ENCODE results near the gene TTC34. TPM values are rescaled to one million over a fixed set of nuclear protein-coding genes. Genes with fewer than 3 reads are reported as not detected.

TTC34 gene
- total and polyA plus RNA-seq, 2 donors (not counting 1 experiment from before 2014, with no cell fraction given), result 0.05 to 0.17 TPM

GRCh38 chr1:2609319-2610035, 192.0 kb downstream of the TTC34 start:
- no peak overlapping the region for H3K9ac ChIP-seq (ENCODE audit: insufficient read depth, low read length)
- H3K9me3 ChIP-seq (ENCODE audit: control insufficient read depth, insufficient read depth, low read depth, low read length), result no peaks in the 10 kb centered on the region
- no peaks in the 10 kb centered on the region for H3K36me3 ChIP-seq (ENCODE audit: control insufficient read depth, insufficient read depth, low read length)
- H3K27me3 ChIP-seq (ENCODE audit: control insufficient read depth, insufficient read depth, low read length), result no peaks in the 10 kb centered on the region
- H3K4me1 ChIP-seq (ENCODE audit: control insufficient read depth, extremely low read depth, insufficient read depth, low read length), result no peaks in the 10 kb centered on the region
- H3K4me2 ChIP-seq (ENCODE audit: extremely low read depth, insufficient read depth, low read length), result no peak overlapping the region
- no peaks in the 10 kb centered on the region for H3K79me2 ChIP-seq (ENCODE audit: control insufficient read depth, insufficient read depth, low read length)
- no peak overlapping the region for H2AFZ ChIP-seq (ENCODE audit: low read length)
- H4K20me1 ChIP-seq (ENCODE audit: control insufficient read depth, extremely low read depth, insufficient read depth, low read length), result no peaks in the 10 kb centered on the region
- H3K4me3 ChIP-seq (replicated peaks in 1 of 4; ENCODE audit: control extremely low read depth in 1 of 4, insufficient read depth in 1 of 4, low read depth in 3 of 4, low read length in 4 of 4), result no peak overlapping the region
- TF ChIP-seq EZH2 (IDR thresholded peaks at IDR 0.05; ENCODE audit: low read length, missing control alignments), result no peak
- TF ChIP-seq, protein P1, sequence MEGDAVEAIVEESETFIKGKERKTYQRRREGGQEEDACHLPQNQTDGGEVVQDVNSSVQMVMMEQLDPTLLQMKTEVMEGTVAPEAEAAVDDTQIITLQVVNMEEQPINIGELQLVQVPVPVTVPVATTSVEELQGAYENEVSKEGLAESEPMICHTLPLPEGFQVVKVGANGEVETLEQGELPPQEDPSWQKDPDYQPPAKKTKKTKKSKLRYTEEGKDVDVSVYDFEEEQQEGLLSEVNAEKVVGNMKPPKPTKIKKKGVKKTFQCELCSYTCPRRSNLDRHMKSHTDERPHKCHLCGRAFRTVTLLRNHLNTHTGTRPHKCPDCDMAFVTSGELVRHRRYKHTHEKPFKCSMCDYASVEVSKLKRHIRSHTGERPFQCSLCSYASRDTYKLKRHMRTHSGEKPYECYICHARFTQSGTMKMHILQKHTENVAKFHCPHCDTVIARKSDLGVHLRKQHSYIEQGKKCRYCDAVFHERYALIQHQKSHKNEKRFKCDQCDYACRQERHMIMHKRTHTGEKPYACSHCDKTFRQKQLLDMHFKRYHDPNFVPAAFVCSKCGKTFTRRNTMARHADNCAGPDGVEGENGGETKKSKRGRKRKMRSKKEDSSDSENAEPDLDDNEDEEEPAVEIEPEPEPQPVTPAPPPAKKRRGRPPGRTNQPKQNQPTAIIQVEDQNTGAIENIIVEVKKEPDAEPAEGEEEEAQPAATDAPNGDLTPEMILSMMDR (conservative IDR thresholded peaks at IDR 0.05 in 1 of 2, IDR thresholded peaks at IDR 0.05 in 1 of 2; ENCODE audit: low read depth in 1 of 2, low read length in 2 of 2), result no peak
- H3K27ac ChIP-seq (ENCODE audit: insufficient read depth, low read length), result no peak overlapping the region
- DNase-seq (ENCODE audit: low read depth in 2 of 2), result no peak

GRCh38 chr1:2607641-2608091, 193.8 kb downstream of the TTC34 start:
- Histone ChIP-seq H3K4me3 (replicated peaks in 1 of 4; ENCODE audit: control extremely low read depth in 1 of 4, insufficient read depth in 1 of 4, low read depth in 3 of 4, low read length in 4 of 4) (no peak overlapping the region), H3K4me2 (ENCODE audit: extremely low read depth, insufficient read depth, low read length) (no peak overlapping the region), H3K27ac (ENCODE audit: insufficient read depth, low read length) (no peak overlapping the region), H3K9ac (ENCODE audit: insufficient read depth, low read length) (no peak overlapping the region), H3K27me3 (ENCODE audit: control insufficient read depth, insufficient read depth, low read length) (no peaks in the 10 kb centered on the region), H3K9me3 (ENCODE audit: control insufficient read depth, insufficient read depth, low read depth, low read length) (no peaks in the 10 kb centered on the region), H4K20me1 (ENCODE audit: control insufficient read depth, extremely low read depth, insufficient read depth, low read length) (no peaks in the 10 kb centered on the region), H3K79me2 (ENCODE audit: control insufficient read depth, insufficient read depth, low read length) (no peaks in the 10 kb centered on the region), H3K4me1 (ENCODE audit: control insufficient read depth, extremely low read depth, insufficient read depth, low read length) (no peaks in the 10 kb centered on the region), H3K36me3 (ENCODE audit: control insufficient read depth, insufficient read depth, low read length) (no peaks in the 10 kb centered on the region), H2AFZ (ENCODE audit: low read length) (no peak overlapping the region)
- no peak for TF ChIP-seq EZH2 (IDR thresholded peaks at IDR 0.05; ENCODE audit: low read length, missing control alignments)
- TF ChIP-seq, protein P1 (conservative IDR thresholded peaks at IDR 0.05 in 1 of 2, IDR thresholded peaks at IDR 0.05 in 1 of 2; ENCODE audit: low read depth in 1 of 2, low read length in 2 of 2), result no peak
- DNase-seq (ENCODE audit: low read depth in 2 of 2), result no peak

DNA sequence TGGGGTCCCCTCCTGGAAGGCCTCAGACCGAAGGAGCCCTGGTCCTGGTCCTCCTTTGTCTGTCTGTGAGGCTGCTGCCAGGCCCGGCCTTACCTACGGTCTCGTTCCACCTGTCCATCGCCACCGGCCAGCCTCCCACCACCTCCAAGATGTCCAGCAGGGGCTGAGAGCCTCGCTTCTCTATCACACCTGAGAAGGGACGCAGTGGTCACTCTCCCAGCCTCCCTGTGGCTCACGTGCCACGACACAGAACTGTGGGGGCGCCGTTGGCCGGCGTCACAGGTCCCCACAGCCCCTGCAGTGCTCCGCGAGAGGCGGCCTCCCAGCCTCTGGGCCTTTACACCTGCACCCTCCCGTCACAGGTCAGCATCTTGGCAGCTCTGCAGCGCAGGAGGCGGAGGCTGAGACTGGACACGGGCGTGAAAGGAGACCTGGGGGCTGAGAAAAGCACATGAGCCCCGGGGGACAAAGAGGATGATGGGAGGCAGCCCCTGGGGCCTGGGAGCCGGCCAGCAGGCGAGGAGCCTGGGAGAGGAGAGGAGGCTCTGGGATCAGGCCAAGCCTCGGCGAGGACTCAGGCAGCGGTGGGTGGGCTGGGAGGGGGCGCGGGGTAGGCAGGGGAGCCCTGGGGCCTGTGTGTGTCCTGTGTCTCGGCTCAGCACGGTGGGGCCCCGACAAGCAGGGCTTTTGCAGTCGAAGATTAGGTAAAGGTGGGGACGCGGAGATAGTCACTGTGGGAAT, 194.4 kb downstream of the TTC34 start:
- Histone ChIP-seq H3K9ac (ENCODE audit: insufficient read depth, low read length) (no peak overlapping the region), H4K20me1 (ENCODE audit: control insufficient read depth, extremely low read depth, insufficient read depth, low read length) (no peaks in the 10 kb centered on the region), H3K27ac (ENCODE audit: insufficient read depth, low read length) (no peak overlapping the region), H3K79me2 (ENCODE audit: control insufficient read depth, insufficient read depth, low read length) (no peaks in the 10 kb centered on the region), H2AFZ (ENCODE audit: low read length) (no peak overlapping the region), H3K36me3 (ENCODE audit: control insufficient read depth, insufficient read depth, low read length) (no peaks in the 10 kb centered on the region), H3K27me3 (ENCODE audit: control insufficient read depth, insufficient read depth, low read length) (no peaks in the 10 kb centered on the region), H3K4me1 (ENCODE audit: control insufficient read depth, extremely low read depth, insufficient read depth, low read length) (no peaks in the 10 kb centered on the region), H3K9me3 (ENCODE audit: control insufficient read depth, insufficient read depth, low read depth, low read length) (no peaks in the 10 kb centered on the region), H3K4me3 (replicated peaks in 1 of 4; ENCODE audit: control extremely low read depth in 1 of 4, insufficient read depth in 1 of 4, low read depth in 3 of 4, low read length in 4 of 4) (no peak overlapping the region), H3K4me2 (ENCODE audit: extremely low read depth, insufficient read depth, low read length) (no peak overlapping the region)
- no peak for TF ChIP-seq EZH2 (IDR thresholded peaks at IDR 0.05; ENCODE audit: low read length, missing control alignments)
- TF ChIP-seq, protein P1 (conservative IDR thresholded peaks at IDR 0.05 in 1 of 2, IDR thresholded peaks at IDR 0.05 in 1 of 2; ENCODE audit: low read depth in 1 of 2, low read length in 2 of 2), result no peak
- no peak for DNase-seq (ENCODE audit: low read depth in 2 of 2)

Data from fibroblast of lung (primary cell).